Tongue (tissue), 2 donors: ENCODE measurements around the gene KRTAP6-2. TPM values are rescaled to one million over a fixed set of nuclear protein-coding genes. Genes with fewer than 3 reads are reported as not detected.

ENCODE experiments used
- DNase-seq: peaks from one replicate; pipeline ENCODE4 v3.0.0-alpha.2; 2015
- total RNA-seq: library from RNA; depleted of rRNA; stranded (reverse); fragments of >200 nt; gene quantifications from one replicate; pipeline ENCODE4 v1.2.3, GENCODE V29; 2014

KRTAP6-2 gene, protein sequence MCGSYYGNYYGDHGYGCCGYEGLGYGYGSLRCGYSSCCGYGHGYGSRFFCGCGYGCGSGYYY
- total RNA-seq, result not detected

GRCh38 chr21:30598802-30599201 is at the start of gene KRTAP6-2:
Gene KRTAP6-2, minus strand, starts transcription at chr21:30598902. Its CDS starts 28 bp downstream, at chr21:30598874.
- DNase-seq, result no peak

- DNase-seq, result no peak
Observed at GRCh38 chr21:30646904-30647414, 48.3 kb upstream of the KRTAP6-2 start.

DNA sequence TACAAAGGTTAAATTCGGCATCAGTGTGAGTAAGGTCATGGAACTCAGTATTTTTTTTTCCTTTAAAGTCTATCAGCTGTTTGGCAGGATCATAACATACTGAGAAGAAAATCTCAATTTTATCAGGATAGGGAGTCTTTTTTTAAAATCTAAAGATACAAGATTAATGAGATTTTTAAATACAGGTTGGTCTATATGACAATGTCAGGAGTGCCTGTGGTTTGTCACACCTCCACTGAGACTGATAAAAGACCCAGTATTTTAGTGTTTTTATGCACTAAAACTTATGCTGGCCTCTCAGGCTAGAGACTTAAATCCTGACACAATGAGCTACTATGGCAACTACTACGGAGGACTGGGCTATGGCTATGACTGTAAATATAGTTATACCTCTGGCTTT is 43.9 kb upstream of the KRTAP6-2 start, which contains the start of gene KRTAP20-3:
TSS of gene KRTAP20-3 (plus strand) at position 301 of the 400 bp plus-strand sequence.
- DNase-seq, result no peak

DNA sequence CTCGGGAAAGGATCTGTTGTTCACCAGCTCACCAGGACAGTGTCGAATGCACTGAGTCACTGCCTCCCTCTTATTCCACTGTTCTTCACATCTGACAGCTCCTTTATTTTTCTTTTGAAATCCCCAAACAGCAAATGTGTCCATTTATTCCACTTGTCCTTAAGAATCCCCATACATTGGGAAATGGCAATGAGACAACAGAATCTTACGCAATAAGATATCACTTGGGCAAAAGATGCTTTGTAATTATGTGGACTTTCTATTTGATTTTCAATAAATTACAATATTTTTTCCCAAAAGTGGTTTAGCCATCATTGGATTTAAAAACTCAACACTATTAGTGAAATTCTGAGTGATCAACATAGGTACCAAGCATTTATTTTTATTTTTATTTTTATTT is 40.0 kb upstream of the KRTAP6-2 start:
- no peak for DNase-seq

DNA sequence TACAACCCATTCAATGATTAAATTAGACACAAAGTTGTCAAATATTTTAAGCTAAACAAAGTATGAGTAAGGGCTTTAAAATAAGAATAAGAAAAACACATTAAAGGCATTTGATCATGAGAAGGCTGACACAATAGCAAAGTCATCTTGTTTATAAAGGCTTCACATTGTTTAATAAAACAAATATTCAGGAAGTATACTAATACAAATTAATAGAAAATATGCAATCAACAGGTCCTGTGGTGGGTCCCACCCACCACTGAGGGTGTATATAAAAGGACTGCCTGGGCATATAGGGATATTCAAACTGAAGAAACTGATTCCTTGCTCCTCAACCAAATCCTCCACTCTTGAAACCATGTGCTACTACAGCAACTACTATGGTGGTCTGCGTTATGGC is 36.2 kb upstream of the KRTAP6-2 start, which contains the start of gene KRTAP20-2:
TSS of gene KRTAP20-2 (plus strand) at position 301 of the 400 bp plus-strand sequence. CDS start at position 359, 58 bp downstream.
- no peak for DNase-seq

GRCh38 chr21:30629200-30629599 is 30.5 kb upstream of the KRTAP6-2 start:
- DNase-seq, result peak; percentile 0

- no peak for DNase-seq
Observed at GRCh38 chr21:30628109-30628508, 29.4 kb upstream of the KRTAP6-2 start.

GRCh38 chr21:30625449-30626165 is 26.9 kb upstream of the KRTAP6-2 start:
- no peak for DNase-seq

GRCh38 chr21:30623362-30623761 is 24.7 kb upstream of the KRTAP6-2 start:
- DNase-seq, result no peak

- no peak for DNase-seq
Observed at GRCh38 chr21:30620522-30620921, 21.8 kb upstream of the KRTAP6-2 start, which contains the start of gene KRTAP20-4. Gene KRTAP20-4, plus strand, starts transcription at chr21:30620627.

DNA sequence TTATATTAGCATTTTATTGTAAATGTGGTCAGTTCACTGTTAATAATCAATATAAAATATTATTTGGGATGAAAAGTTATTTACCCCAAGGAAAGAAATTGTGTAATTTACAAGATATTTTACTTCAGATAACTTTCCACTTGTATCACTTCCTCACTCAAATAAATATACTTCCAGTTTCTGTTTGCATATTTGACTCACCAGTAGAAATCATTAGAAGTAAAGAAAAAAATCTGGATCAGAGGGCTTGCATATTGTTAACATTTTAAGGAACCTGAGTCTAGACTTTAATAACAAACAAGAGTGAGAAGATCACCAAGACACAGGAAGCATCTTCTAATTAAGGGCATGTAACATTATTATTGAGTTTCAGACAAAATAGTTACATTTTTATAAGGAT is 21.4 kb upstream of the KRTAP6-2 start:
- no peak for DNase-seq

GRCh38 chr21:30616125-30616524 is 17.4 kb upstream of the KRTAP6-2 start, which contains the start of gene KRTAP20-1:
Gene KRTAP20-1, plus strand, starts transcription at chr21:30616425. Its CDS starts 30 bp downstream, at chr21:30616455.
- DNase-seq, result no peak

- DNase-seq, result no peak
Observed at GRCh38 chr21:30615199-30615598, 16.5 kb upstream of the KRTAP6-2 start.

DNA sequence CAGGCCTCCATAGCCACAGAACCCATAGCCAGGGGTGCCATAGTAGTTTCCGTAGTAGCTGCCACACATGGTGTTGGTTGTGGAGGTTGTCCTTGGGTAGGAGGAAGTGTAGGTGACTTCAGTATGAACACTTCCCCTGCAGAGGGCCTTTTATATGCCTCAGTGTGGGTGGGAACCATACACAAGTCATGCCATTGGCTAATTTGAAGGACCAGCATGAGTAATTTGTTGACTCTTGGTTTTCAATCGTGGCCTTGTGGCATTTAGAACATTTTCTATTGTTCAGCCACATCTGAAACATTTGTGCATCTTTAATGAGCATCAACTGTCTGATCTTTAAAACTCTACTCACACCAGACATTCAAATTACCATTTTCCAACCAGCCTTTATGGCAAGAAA is 15.1 kb upstream of the KRTAP6-2 start, which contains the start of gene KRTAP6-1:
TSS of gene KRTAP6-1 (minus strand) at position 95 of the 400 bp plus-strand sequence. CDS start at position 69, 26 bp downstream.
- no peak for DNase-seq

DNA sequence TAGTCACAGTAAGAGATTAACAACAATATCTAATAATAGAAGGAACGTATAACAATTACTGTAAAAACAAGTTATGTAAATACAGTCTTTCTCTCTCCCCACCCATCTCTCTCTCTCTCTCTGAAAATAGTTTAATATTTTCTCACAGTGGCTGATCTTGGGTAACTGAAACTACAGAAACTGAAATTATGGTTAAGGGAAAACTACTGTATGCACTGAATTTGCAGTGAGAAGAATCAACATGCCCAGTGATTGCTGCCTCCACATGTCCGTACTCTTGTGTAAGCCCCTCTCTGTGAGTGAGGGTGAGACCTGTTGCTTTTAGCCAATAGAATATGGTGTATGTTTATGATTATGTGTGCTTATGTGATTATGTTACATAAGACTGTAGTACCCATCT is 13.4 kb upstream of the KRTAP6-2 start:
- DNase-seq, result no peak

DNA sequence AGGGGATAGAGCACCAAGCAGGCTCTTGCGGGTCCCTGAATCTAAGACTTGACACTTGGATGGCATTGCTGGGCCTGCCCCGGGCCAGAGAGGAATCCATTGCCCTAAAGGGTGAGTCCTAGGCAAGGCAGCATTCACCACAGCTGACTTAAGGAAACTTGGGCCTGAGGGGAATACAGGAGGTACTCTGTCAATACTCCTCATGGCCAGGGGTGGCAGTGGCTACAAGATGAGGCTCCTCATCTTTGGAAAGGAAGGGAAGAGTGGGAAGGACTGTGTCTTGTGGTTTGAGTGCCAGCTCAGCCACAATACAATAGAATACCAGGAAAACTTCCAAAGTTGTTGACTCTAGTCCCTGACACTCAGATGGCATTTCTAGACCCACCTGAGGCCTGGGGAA is 7.3 kb upstream of the KRTAP6-2 start:
- DNase-seq, result no peak

DNA sequence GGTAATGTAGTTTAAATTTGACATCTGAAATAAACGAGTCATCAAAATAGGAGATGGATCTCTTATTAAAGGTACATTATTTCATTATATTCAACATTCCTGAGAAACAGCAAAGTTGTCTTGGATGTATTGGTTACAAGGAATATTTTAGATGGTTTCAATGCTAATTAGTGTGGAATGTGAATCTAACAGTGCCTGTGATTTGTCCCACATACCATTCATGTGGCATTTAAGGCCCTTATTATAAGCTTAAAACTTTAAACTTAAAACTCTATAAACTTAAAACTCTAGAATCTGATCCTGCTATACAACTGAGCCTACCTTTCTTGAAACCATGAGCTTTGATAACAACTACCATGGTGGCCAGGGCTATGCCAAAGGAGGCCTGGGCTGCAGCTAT is 2.1 kb upstream of the KRTAP6-2 start, which contains the start of gene KRTAP22-1:
TSS of gene KRTAP22-1 (plus strand) at position 301 of the 400 bp plus-strand sequence.
- no peak for DNase-seq

DNA sequence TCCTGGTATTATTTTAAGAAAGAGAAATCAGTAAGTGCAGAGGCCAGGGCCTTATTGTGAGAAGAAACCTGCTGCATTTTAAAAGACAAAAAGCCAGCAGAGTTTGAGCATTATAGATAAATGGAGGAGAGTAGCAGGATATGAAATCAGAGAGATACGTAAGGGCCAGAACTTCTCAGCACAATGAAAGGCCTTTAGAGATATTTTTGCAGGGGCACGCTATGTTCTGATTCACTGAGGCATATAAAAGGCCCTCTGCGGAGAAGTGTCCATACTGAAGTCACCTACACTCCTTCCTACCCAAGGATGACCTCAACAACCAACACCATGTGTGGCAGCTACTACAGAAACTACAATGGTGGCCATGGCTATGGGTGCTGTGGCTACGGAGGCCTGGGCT is 6.6 kb downstream of the KRTAP6-2 start, which contains the start of gene KRTAP6-3:
TSS of gene KRTAP6-3 (plus strand) at position 301 of the 400 bp plus-strand sequence. CDS start at position 307, 6 bp downstream.
- no peak for DNase-seq

DNA sequence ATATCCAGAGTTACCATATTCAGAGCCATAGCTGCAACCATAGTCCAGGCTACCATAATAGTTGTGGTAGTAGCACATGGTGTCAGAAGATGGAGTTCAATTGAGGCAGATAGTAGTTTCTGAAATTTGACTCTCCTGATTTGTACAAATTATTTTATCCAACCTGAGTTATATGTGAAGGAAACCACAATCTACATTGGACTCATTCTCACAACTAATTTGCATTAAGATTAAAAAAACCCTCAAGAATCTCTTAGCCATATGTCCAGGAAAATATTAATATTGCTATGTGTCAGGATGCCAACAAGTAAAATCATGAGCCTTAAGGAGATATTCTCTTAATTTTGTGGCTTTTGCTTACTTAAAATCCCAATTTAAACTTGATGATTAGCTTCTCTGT is 8.4 kb downstream of the KRTAP6-2 start, which contains the start of gene KRTAP22-2:
TSS of gene KRTAP22-2 (minus strand) at position 101 of the 400 bp plus-strand sequence.
- no peak for DNase-seq

GRCh38 chr21:30582870-30583269 is 15.8 kb downstream of the KRTAP6-2 start:
- DNase-seq, result no peak

DNA sequence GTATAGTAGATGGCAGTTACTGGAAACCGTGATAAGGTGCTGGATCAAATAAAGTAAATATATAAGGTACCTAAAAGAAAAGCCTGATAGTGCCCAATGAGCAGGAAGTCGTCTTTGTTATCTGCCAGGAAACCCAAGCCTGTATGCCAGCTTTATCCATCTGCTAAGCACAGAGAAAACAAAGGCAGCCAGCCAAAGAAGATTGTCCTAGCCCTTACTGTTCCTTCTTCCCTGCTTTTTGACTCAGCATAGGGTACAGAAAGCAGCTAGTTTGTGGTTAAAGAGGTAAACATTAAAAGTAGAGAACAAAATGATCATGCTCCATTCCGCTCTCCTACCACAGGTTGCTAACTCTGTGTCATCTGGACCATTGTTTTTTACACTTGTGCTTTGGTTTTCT is 18.6 kb downstream of the KRTAP6-2 start:
- DNase-seq, result no peak

- DNase-seq, result no peak
Observed at GRCh38 chr21:30579346-30579745, 19.4 kb downstream of the KRTAP6-2 start.

DNA sequence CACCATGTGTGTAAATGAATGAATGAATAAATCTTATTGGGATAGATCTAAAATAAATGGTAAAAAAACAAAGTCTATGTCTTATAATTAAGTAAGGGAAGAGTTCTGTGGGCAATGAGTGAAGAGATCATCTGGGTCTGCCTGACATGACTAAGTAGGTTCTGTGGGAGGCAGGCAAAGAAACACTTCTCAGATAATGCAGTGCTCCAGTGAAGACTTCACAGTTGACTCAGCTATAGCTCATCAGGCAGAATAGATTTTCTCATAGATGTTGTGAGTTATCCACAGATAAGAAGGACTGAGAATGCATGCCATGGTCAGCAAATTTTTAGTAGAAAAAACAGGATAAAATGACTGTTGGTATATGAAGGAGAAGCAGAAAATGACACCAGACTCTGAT is 20.9 kb downstream of the KRTAP6-2 start:
- DNase-seq, result no peak
